IPS DF 19.7 (cell line): ENCODE results near the gene HELZ.
"Not testable (repeated sequence)": the region's sequence is repeated elsewhere in the genome, so short reads cannot be mapped to it uniquely, and the experiment has no call there.

ENCODE experiments used
- DNase-seq: peaks from one replicate; pipeline ENCODE4 v3.0.0-alpha.2; 2013; ENCODE audit warnings: low read depth, low spot score

The HELZ gene

GRCh38 chr17:67229109-67229955 is 15.7 kb downstream of the HELZ start:
- no peak for DNase-seq

GRCh38 chr17:67227488-67227887 is 17.5 kb downstream of the HELZ start:
- DNase-seq: no peak

DNA sequence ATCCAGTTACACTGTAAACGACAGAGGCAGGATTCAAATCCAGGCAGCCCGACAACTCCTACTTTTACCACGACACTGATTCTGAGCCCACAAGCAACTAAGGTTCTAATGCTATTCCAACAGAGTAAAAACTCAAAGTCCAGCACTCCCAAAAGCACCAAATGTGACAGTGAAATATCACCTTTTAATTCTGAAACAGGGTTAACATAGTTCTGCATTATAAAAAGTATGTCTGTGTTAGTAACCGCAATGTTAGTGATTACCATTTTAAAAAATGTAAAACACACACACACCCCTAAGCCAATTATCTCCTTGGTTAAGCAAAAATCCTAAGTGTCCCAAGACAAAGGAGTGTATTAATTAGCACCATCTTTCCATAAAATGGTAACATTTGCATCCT is 19.7 kb downstream of the HELZ start:
- no peak for DNase-seq

GRCh38 chr17:67224736-67225135 is 20.3 kb downstream of the HELZ start:
- no peak for DNase-seq

DNA sequence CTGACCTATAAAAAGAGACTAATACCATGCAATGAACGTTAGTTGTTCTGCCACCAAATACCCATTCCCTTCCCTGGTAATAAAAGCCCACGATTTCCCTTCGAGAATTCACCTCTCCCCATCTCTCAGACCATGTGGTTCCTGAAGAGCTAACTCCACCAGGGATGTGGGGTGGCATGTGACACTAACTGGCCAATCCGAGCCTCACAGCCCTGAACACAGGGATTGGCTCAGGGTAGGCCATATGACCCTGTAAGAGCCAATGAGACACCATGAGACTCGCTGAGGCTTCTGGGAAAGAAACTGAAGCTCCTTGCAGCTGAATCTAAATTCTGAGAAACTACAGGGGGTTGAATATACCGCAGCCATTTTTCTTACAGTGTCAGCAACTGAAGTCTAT is 21.1 kb downstream of the HELZ start:
- no peak for DNase-seq

DNA sequence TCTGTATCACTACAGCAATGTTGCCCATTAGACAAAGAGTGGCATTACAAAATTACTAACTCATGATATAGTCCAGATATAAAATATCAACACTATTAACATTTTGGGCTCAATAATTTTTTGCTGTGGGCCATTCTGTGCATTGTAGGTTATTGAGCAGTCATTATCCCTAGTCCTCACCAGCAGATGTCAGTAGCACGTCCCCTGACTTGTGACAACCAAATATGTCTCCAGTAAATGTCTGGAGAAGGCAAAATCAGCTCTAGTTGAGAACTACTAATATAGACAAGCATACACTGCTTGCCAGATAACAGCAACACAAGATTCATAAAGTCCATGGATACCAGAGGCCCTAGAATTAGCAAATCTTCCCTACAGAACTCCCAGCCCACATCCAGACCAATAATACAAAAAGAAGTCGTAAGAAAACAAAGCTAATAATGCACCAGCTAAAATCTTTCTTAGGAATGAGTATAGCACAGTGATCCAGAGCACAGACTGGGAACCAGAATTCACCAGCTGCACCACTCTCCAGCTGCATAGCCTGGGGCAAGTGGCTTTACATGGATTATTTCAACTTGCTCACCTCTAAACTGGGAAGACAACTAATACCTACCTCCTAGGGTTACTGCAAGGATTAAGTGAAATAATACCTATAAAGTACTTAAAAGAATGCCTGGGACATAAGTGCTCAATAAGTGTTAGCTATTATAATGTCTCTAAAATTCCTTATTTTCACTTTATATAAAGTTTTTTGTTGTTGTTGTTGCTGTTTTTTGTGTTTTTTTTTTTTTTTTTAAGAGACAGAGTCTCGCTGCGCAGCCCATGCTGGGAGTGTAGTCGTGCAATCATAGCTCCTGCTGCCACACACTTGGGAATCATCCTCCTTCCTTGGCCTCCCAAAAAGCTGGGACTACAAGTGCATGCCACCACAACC is 23.7 kb downstream of the HELZ start:
- no peak for DNase-seq

DNA sequence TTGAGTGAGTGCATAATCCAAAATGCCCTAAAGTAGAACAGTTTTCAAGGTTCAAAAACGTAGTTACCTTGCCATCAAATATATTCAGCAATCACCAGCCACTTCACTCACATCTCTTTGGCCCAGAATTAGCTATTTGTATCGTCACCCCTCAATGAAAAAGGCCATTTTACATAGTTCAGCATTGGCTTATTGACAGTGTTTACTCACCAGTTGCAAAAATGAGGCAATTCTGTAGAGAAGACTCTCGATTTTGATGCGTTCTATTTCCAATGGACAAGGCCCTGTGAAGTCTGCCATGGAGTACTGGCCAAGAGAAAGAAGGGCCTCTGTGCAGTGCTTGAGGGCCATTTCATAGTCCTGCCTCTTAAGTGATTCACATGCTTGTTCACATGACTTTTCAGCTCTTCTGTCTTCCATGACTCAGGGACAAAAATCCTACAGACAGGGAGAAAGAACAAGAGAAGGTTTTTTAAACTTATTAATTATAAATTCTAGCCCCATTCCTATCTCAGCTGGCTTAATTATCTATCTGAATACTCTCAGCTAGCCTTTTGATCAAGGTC is 26.5 kb downstream of the HELZ start:
- no peak for DNase-seq

DNA sequence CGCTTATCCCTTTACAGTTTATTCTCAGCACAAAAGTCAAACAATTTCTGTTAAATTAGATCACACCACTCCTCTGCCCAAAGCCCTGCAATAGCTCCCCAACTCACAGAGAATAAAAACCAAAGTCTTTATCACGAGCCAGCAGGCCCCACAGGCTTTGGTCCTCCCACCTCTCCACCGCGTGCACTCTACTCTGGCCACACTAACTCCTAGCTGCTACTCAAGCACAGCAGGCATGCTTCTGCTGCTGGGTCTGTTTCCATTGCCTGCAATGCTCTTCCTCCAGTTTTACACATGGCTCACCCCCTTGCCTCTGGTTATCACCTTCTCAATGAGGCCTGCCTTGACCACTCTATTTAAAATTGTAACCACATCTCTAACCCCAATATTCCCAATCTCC is 27.6 kb downstream of the HELZ start:
- no peak for DNase-seq

DNA sequence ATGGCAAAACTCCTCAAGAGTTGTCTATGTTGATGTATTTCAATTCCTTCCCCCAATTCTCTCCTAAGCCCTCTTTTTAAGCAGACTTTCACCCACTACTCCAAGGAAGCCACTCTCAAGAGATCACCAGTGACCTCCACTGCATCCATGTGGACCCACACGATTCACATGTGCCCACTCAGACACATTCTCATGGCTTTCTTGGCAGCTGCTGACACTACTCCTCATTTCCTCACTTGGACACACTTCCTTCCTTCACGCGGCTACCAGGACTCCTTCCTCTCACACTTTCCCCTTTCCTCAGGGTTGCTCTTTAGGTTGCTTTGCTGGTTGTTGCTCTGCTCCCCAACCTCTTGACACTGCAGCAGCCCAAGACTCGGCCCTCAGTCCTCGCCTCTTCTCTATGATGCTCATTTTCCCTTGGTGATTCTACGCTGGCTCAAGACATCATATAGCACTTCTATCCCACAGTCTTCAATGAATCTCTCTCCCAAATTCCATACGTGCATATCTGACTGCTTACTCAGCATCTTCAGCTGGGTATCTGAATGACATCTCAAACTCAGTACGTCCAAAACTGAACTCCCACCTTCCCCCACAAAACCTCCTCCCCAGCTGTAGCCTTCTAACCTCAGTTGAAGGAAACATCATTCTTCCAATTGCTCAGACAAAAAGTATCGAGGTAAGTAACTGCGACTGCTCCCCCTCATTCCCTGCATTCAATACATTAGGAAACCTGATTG is 28.2 kb downstream of the HELZ start:
- no peak for DNase-seq

- no peak for DNase-seq
Observed at GRCh38 chr17:67215991-67216421, 29.0 kb downstream of the HELZ start.

GRCh38 chr17:67212714-67213417 is 32.1 kb downstream of the HELZ start:
- DNase-seq: no peak

GRCh38 chr17:67212231-67212630 is 32.8 kb downstream of the HELZ start:
- no peak for DNase-seq

DNA sequence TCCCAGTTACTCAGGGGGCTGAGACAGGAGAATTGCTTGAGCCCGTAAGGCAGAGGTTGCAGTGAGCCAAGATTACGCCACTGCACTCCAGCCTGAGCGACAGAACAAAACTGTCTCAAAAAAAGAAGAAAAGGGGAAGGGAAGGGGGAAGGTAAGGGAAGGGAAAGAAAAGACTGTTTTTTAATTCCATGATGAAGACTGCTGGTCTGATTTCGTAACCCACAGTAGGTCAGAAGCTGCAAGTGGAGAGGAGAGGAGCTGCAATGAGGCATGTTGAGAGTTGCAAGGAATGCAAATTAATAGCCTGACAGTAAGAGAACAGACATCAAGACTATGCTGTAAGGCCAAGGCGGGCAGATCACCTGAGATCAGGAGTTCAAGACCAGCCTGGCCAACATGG is 33.3 kb downstream of the HELZ start:
- DNase-seq: no peak

DNA sequence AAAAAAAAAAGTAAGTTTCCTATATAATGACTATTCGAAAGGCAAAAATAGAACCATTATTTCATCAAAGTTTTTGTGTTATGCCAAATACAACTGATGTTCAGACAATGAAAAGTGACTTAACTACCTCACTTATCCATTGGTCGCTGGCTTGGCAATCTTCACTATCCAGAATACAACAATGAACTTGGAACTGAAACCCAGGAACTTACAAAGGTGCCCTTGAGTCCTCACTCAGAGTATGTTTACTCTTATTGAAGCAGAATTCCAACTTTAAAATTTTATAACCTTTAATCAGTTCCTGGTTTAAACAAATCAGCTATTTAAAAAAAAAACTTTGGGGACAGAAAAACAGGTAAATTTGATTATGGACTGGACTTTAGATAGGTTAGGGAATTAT is 34.1 kb downstream of the HELZ start:
- no peak for DNase-seq

- no peak for DNase-seq
Observed at GRCh38 chr17:67208232-67208631, 36.8 kb downstream of the HELZ start.

DNA sequence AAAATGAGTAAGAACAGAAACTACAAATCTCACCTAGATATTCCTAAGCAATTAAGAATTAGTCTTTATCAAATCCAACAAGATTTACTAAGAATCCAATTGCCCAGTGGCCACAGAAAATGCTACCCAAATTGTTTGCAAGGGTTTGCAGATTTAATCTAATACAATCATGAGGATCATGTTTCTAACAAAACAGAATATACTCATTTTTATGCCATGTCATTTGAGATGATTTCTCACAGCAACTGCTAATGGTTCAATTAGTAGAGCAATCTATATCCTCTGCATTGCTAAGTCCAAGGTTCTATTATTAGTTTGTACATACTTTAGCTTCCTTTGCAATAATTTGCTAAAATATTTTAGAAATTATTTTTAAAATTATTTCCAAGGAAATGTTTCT is 41.2 kb downstream of the HELZ start:
- no peak for DNase-seq

GRCh38 chr17:67202503-67202902 is 42.5 kb downstream of the HELZ start:
- DNase-seq: no peak

DNA sequence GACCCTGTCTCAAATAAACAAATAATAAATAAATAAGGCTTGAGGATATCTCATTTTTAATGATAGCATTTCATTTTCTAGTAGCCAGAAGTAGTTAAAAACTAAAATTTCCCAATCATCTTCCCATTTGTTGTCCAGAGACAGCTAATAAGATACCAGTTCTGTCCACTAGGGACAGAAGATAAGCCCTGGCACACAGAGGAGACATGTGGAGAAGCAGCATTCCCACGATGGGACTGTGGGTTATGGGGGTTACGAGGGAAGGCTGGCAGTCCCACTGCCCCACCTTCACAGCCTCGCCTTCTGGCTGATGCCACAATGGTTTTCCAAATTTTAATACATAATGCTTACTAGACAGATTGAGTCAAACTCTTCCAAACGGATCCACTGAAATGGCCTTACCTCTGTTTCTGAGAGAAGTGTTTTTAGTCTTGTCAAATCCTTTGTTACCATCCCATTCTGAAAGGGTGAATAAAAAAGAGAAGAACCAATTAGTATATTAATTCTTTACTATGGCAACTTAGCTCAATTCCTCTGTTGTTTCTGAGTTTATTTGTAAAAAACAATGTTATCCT is 44.2 kb downstream of the HELZ start:
- no peak for DNase-seq

DNA sequence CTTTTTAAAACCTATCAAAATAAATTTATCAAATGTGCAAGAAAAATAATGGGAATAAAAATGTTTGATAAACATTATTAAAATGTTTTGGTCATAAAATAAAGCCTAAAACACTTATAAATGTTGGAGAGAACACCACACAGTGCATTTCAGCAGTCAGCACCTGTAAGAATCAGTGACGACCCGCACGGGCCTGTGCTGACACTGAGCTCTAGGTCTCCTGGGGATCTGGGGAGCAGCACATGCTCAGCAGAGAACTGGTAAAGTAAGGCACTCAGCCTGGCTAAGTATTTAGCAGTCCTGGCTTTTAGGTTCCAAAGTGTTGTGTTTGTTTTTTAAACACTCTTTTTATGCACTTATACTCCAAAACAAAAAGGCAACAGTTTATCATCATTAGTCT is 46.9 kb downstream of the HELZ start:
- DNase-seq: no peak

DNA sequence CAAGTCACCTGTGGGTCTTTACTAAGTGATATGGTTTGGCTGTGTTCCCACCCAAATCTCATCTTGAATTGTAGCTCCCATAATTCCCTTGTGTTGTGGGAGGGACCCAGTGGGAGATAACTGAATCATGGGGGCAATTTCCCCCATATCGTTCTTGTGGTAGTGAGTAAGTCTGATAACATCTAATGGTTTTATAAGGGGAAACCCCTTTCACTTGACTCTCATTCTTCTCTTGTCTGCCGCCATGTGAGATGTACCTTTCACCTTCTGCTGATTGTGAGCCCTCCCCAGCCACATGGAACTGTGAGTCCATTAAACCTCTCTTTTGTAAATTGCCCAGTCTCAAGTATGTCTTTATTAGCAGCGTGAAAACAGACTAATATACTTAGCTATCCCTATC is 48.0 kb downstream of the HELZ start:
- DNase-seq: not testable (repeated sequence)

DNA sequence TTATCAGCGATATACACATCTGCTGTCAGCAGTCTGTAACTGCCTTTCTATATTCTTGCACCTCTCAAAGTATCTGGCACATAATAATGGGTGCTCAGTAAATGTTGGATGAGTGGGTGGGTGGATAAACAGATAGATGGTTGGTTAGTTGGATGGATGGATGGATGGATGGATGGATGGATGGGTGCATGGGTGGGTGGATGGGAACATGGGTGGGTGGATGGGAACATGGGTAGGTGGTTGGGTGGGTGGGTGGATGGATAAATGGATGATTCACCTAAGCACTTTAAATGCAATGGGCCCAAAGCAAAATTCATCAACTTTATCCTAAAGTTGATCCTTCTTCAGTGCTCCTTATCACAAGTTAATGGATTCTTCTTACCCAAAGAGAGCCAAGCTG is 48.6 kb downstream of the HELZ start:
- DNase-seq: no peak
